Smooth muscle cell (in vitro differentiated cells): ENCODE data around the gene DET1. TPM values are rescaled to one million over a fixed set of nuclear protein-coding genes. Genes with fewer than 3 reads are reported as not detected.
"Not testable (repeated sequence)": the region's sequence is repeated elsewhere in the genome, so short reads cannot be mapped to it uniquely, and the experiment has no call there.

Experiments used
- DNase-seq: peaks from one replicate; lab custom pipeline; 2025; ENCODE audit not compliant: unreplicated experiment; lab: John Stamatoyannopoulos, UW
- H2AFZ ChIP-seq: fragments of 200-600 bp; sonication (generic); 2 replicates; pipeline ENCODE4 v1.6.0; 2016; ENCODE audit warnings: antibody characterized with exemption, low read depth, mild to moderate bottlenecking
- H3F3A ChIP-seq: fragments of 200-600 bp; sonication (generic); 2 replicates; pipeline ENCODE4 v1.6.0; 2017; ENCODE audit warnings: antibody characterized with exemption, low read depth
- H3K27ac ChIP-seq: fragments of 200-600 bp; sonication (generic); 2 replicates; pipeline ENCODE4 v1.5.1; 2016; ENCODE audit warnings: low read depth, mild to moderate bottlenecking
- H3K27me3 ChIP-seq: fragments of 200-600 bp; sonication (generic); 2 replicates; pipeline ENCODE4 v1.6.1; 2016; ENCODE audit warnings: low read depth, mild to moderate bottlenecking
- H3K36me3 ChIP-seq: fragments of 200-600 bp; sonication (generic); 2 replicates; pipeline ENCODE4 v1.5.1; 2016; ENCODE audit warnings: low read depth
- H3K4me1 ChIP-seq: fragments of 200-600 bp; sonication (generic); 2 replicates; pipeline ENCODE4 v1.5.1; 2016; ENCODE audit warnings: low read depth
- H3K4me2 ChIP-seq: fragments of 200-600 bp; sonication (generic); 2 replicates; pipeline ENCODE4 v1.6.0; 2016; ENCODE audit warnings: mild to moderate bottlenecking
- H3K4me3 ChIP-seq: fragments of 200-600 bp; sonication (generic); 2 replicates; pipeline ENCODE4 v1.5.1; 2016; ENCODE audit warnings: mild to moderate bottlenecking
- H3K79me2 ChIP-seq: fragments of 200-600 bp; sonication (generic); 2 replicates; pipeline ENCODE4 v1.6.0; 2016; ENCODE audit warnings: low read depth, mild to moderate bottlenecking
- H3K9ac ChIP-seq: fragments of 200-600 bp; sonication (generic); 2 replicates; pipeline ENCODE4 v1.6.0; 2016; ENCODE audit warnings: low read depth
- H3K9me3 ChIP-seq: fragments of 200-600 bp; sonication (generic); replicated peaks from 2 replicates; pipeline ENCODE4 v1.5.1; 2016; ENCODE audit warnings: low read depth
- H4K20me1 ChIP-seq: fragments of 200-600 bp; sonication (generic); 2 replicates; pipeline ENCODE4 v1.6.0; 2016; ENCODE audit warnings: low read depth
- CTCF ChIP-seq: fragments of 200-600 bp; sonication (generic); IDR thresholded peaks from 2 replicates; pipeline ENCODE4 v1.5.1; 2017; ENCODE audit warnings: borderline replicate concordance, mild to moderate bottlenecking, antibody characterized with exemption; ENCODE audit not compliant: insufficient read depth, poor library complexity, severe bottlenecking
- WGBS: methylation state at CpG from one replicate; pipeline ENCODE4 v1.1.7; 2016; ENCODE audit warnings: low lambda C conversion rate; 5-methylcytosine and 5-hydroxymethylcytosine counted together
- polyA plus RNA-seq: library from polyadenylated mRNA; unstranded; fragments of >200 nt; fragmentation: Nextera tagmentation; extraction: Ambion mirVana; gene quantifications from 2 replicates; pipeline ENCODE4 v1.2.1, GENCODE V29; 2016
- total RNA-seq: library from RNA; depleted of rRNA; stranded (reverse); fragments of >200 nt; gene quantifications from 2 replicates; pipeline ENCODE4 v1.2.3, GENCODE V29; 2014

Gene DET1
- total and polyA plus RNA-seq, 2 experiments from 2014 or later = 4.3 to 6.0 TPM

DNA sequence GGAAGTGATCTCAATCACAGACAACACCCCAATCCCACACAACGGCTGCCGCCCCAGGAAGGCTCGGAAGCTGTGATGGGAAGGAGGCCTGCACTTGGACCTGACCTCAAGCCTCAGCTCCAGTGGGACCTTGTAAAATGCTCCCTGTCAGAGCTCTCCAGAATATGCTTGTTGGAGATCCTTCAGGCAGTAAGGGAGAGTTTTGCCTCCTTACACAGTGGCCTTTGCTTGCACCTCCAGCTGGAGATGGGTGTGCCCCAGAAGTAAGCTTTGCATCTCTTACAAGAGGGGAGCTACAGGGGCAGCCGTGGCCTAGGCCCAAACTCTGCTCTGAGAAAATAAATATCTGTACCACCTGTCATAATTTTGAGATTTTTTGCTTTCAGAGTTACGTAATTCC, 68.6 kb downstream of the DET1 start:
- H3F3A ChIP-seq = no peaks in the 10 kb centered on the region
- WGBS = 95% methylated on average over 5 of the region's 5 CpGs
- H3K27me3 ChIP-seq = no peaks in the 10 kb centered on the region
- H3K4me2 ChIP-seq = no peak overlapping the region
- no peak overlapping the region for H3K4me3 ChIP-seq
- no peaks in the 10 kb centered on the region for H3K4me1 ChIP-seq
- no peak for DNase-seq
- H3K79me2 ChIP-seq = no peaks in the 10 kb centered on the region
- no peaks in the 10 kb centered on the region for H3K36me3 ChIP-seq
- H3K27ac ChIP-seq = no peak overlapping the region
- TF ChIP-seq CTCF = no peak
- no peak overlapping the region for H2AFZ ChIP-seq
- no peak overlapping the region for H3K9ac ChIP-seq
- H4K20me1 ChIP-seq = no peaks in the 10 kb centered on the region
- H3K9me3 ChIP-seq = no peaks in the 10 kb centered on the region

GRCh38 chr15:88477126-88477525, 69.4 kb downstream of the DET1 start:
- 95% methylated on average over 7 of the region's 7 CpGs for WGBS
- Histone ChIP-seq H3F3A (no peaks in the 10 kb centered on the region), H3K9ac (no peak overlapping the region), H3K27me3 (no peaks in the 10 kb centered on the region), H3K4me1 (no peaks in the 10 kb centered on the region), H3K4me3 (no peak overlapping the region), H3K36me3 (no peaks in the 10 kb centered on the region), H3K4me2 (no peak overlapping the region), H4K20me1 (no peaks in the 10 kb centered on the region), H3K9me3 (no peaks in the 10 kb centered on the region), H3K79me2 (no peaks in the 10 kb centered on the region), H2AFZ (no peak overlapping the region), H3K27ac (no peak overlapping the region)
- TF ChIP-seq CTCF = no peak
- no peak for DNase-seq

DNA sequence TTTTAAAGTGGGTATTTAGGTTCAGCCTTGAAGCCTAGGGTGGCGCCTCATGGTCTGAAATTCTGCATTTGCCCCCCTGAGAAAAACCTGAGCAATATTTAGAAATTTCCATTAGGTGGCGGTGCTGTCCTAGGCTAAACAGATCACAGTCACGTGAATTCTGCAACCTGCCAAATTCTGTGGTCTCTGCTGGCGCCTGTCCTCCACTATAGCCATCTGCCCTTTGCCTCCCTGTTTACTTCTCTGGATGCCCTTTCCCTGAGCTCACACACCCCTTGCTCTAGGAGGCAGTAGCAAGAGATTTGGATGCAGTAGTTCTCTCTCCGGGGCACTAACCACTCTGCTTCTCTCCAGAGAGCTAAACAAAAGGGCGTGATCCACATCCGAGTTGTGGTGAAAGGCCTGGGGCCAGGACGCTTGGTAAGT, 69.8 kb downstream of the DET1 start:
- Histone ChIP-seq H3K4me3 (no peak overlapping the region), H3K4me1 (no peaks in the 10 kb centered on the region), H3K9ac (no peak overlapping the region), H3K36me3 (no peaks in the 10 kb centered on the region), H4K20me1 (no peaks in the 10 kb centered on the region), H2AFZ (no peak overlapping the region), H3K9me3 (no peaks in the 10 kb centered on the region), H3K27ac (no peak overlapping the region), H3K79me2 (no peaks in the 10 kb centered on the region), H3K4me2 (no peak overlapping the region), H3F3A (no peaks in the 10 kb centered on the region), H3K27me3 (no peaks in the 10 kb centered on the region)
- TF ChIP-seq CTCF = peak; percentile 62
- WGBS = 60% methylated on average over 8 of the region's 8 CpGs
- DNase-seq = no peak

- not testable (repeated sequence) for H3F3A ChIP-seq, DNase-seq, H3K79me2 ChIP-seq, H3K27ac ChIP-seq, H2AFZ ChIP-seq, H3K9ac ChIP-seq, H3K4me2 ChIP-seq, H3K4me3 ChIP-seq, H3K27me3 ChIP-seq, H3K9me3 ChIP-seq, H3K4me1 ChIP-seq, H4K20me1 ChIP-seq, H3K36me3 ChIP-seq
- 97% methylated on average over 4 of the region's 4 CpGs for WGBS
Observed at GRCh38 chr15:88473661-88474293, 72.7 kb downstream of the DET1 start.
